GM23338 (cell line): ENCODE results near the gene MYLK4. TPM values are rescaled to one million over a fixed set of nuclear protein-coding genes. Genes with fewer than 3 reads are reported as not detected.

ENCODE experiments used
- ATAC-seq: fragments of 200-7000 bp; cut with Tn5 transposase; 3 replicates; pipeline ENCODE4 v1.9.1; 2020
- DNase-seq: peaks from one replicate; pipeline ENCODE4 v3.0.0-alpha.2; 2015; ENCODE audit warnings: low spot score
- H2AFZ ChIP-seq: fragments of 200-600 bp; sonication (generic); 2 replicates; pipeline ENCODE4 v1.8.0; 2016; ENCODE audit warnings: antibody characterized with exemption, mild to moderate bottlenecking, moderate library complexity
- H3F3A ChIP-seq: fragments of 200-600 bp; sonication (generic); replicated peaks from 2 replicates; pipeline ENCODE4 v1.8.0; 2017; ENCODE audit warnings: antibody characterized with exemption, mixed run types, low read depth
- H3K27ac ChIP-seq: fragments of 200-600 bp; sonication (generic); 2 replicates; pipeline ENCODE4 v1.6.1; 2016; ENCODE audit warnings: low read depth
- H3K27me3 ChIP-seq: fragments of 200-600 bp; sonication (generic); 2 replicates; pipeline ENCODE4 v1.8.0; 2016; ENCODE audit warnings: mild to moderate bottlenecking, mixed run types, moderate library complexity; ENCODE audit not compliant: insufficient read depth
- H3K36me3 ChIP-seq: fragments of 200-600 bp; sonication (generic); 2 replicates; pipeline ENCODE4 v1.8.0; 2016; ENCODE audit warnings: mild to moderate bottlenecking; ENCODE audit not compliant: insufficient read depth
- H3K4me1 ChIP-seq: fragments of 200-600 bp; sonication (generic); 2 replicates; pipeline ENCODE4 v1.8.0; 2016; ENCODE audit warnings: mild to moderate bottlenecking, moderate library complexity; ENCODE audit not compliant: insufficient read depth
- H3K4me2 ChIP-seq: fragments of 200-600 bp; sonication (generic); 2 replicates; pipeline ENCODE4 v1.7.1; 2017; ENCODE audit warnings: mixed run types
- H3K4me3 ChIP-seq: fragments of 200-600 bp; sonication (generic); 2 replicates; pipeline ENCODE4 v1.6.1; 2016; ENCODE audit warnings: mixed run types
- H3K79me2 ChIP-seq: fragments of 200-600 bp; sonication (generic); replicated peaks from 2 replicates; pipeline ENCODE4 v1.8.0; 2017; ENCODE audit warnings: mild to moderate bottlenecking; ENCODE audit not compliant: insufficient read depth
- H3K9me2 ChIP-seq: fragments of 200-600 bp; sonication (generic); 2 replicates; pipeline ENCODE4 v1.8.0; 2017; ENCODE audit not compliant: insufficient read depth
- H4K20me1 ChIP-seq: fragments of 200-600 bp; sonication (generic); replicated peaks from 2 replicates; pipeline ENCODE4 v1.8.0; 2017; ENCODE audit warnings: mild to moderate bottlenecking; ENCODE audit not compliant: insufficient read depth
- H3K27ac Mint-ChIP-seq: 2 replicates; pipeline ENCODE4 v1.8.0; 2020; ENCODE audit warnings: inconsistent platforms, mild to moderate bottlenecking, moderate library complexity, mixed read lengths
- H3K27me3 Mint-ChIP-seq: 3 replicates; pipeline ENCODE4 v1.8.0; 2022; ENCODE audit warnings: low read depth, mild to moderate bottlenecking, moderate library complexity, mixed read lengths, inconsistent platforms; ENCODE audit not compliant: insufficient read depth, poor library complexity
- H3K36me3 Mint-ChIP-seq: 3 replicates; pipeline ENCODE4 v1.8.0; 2021; ENCODE audit warnings: low read depth, mild to moderate bottlenecking, inconsistent platforms, moderate library complexity, mixed read lengths
- H3K4me1 Mint-ChIP-seq: 3 replicates; pipeline ENCODE4 v1.8.0; 2020; ENCODE audit warnings: mild to moderate bottlenecking, inconsistent platforms, mixed read lengths
- H3K4me3 Mint-ChIP-seq: 3 replicates; pipeline ENCODE4 v1.8.0; 2021; ENCODE audit warnings: moderate library complexity, mild to moderate bottlenecking, inconsistent platforms, mixed read lengths
- H3K9me3 Mint-ChIP-seq: 3 replicates; pipeline ENCODE4 v1.8.0; 2020; ENCODE audit warnings: moderate library complexity, mild to moderate bottlenecking, inconsistent platforms, mixed read lengths
- CREB1 ChIP-seq: fragments of 250-450 bp; sonication (Bioruptor Pico); IDR thresholded peaks from 2 replicates; pipeline ENCODE4 v1.5.0; 2020; ENCODE audit warnings: low read depth, mild to moderate bottlenecking, moderate library complexity
- EZH2 ChIP-seq: fragments of 200-600 bp; sonication (generic); IDR thresholded peaks from one replicate; pipeline ENCODE4 v1.8.0; 2017; ENCODE audit warnings: antibody characterized with exemption, mild to moderate bottlenecking, low read depth; ENCODE audit not compliant: unreplicated experiment
- JUNB ChIP-seq: IDR thresholded peaks from one replicate; pipeline ENCODE4 v1.6.1; 2016; ENCODE audit warnings: antibody characterized with exemption; ENCODE audit not compliant: unreplicated experiment
- NANOG ChIP-seq: IDR thresholded peaks from 2 replicates; pipeline ENCODE4 v1.6.1; 2016; ENCODE audit warnings: antibody characterized with exemption, borderline replicate concordance
- POLR2AphosphoS5 ChIP-seq: IDR thresholded peaks from 2 replicates; pipeline ENCODE4 v1.6.1; 2016; ENCODE audit warnings: antibody characterized with exemption, low read depth
- ZNF331 ChIP-seq: fragments of 250-450 bp; sonication (Bioruptor Pico); IDR thresholded peaks from 2 replicates; pipeline ENCODE4 v1.5.0; 2020; ENCODE audit warnings: low read depth, mild to moderate bottlenecking, moderate library complexity
- polyA plus RNA-seq: library from polyadenylated mRNA; unstranded; fragments of >200 nt; fragmentation: Nextera tagmentation; extraction: Ambion mirVana; gene quantifications from 2 replicates; pipeline ENCODE4 v1.2.1, GENCODE V29; 2016
- total RNA-seq: library from RNA; depleted of rRNA; stranded (reverse); fragments of >200 nt; shearing (Covaris generic); gene quantifications from 2 replicates; pipeline ENCODE4 v1.2.3, GENCODE V29; 2014
- TF ChIP-seq, protein P1 (sequence below): IDR thresholded peaks from one replicate; pipeline ENCODE4 v1.6.1; 2018; ENCODE audit warnings: antibody characterized with exemption; ENCODE audit not compliant: unreplicated experiment
- TF ChIP-seq, protein P2 (sequence below), 2 experiments: fragments of 200-600 bp in 1 of 2; sonication (generic) in 1 of 2; conservative IDR thresholded peaks; 2 replicates each; pipeline versions ENCODE4 v1.5.1 to v1.6.1; 2016 to 2017; ENCODE audit warnings: antibody characterized with exemption in 2 of 2, low read depth in 2 of 2, mild to moderate bottlenecking in 2 of 2, moderate library complexity in 1 of 2

Gene MYLK4
- total and polyA plus RNA-seq, 2 experiments from 2014 or later = 0.03 to 0.17 TPM

DNA sequence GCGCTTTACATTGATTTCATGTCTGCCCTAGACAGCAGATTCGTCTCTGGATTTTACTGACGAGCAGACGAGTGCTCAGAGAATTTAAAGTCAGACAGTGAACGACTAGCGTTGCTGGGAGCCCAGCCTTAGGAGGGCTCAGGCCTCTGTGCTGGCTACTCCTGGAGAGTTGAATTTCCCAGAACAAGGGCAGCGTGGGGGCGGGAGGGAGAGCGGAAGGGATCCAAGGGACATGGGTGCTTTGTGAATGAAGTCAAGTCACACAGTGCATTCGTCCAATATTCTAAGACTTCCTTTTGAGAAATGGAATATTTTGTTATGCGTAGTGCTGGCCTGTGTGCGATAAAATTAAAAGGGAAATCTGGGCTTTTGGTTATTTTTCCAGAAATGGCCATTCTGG lies 126.5 kb downstream of the MYLK4 start (continued):
- TF ChIP-seq, protein P1, sequence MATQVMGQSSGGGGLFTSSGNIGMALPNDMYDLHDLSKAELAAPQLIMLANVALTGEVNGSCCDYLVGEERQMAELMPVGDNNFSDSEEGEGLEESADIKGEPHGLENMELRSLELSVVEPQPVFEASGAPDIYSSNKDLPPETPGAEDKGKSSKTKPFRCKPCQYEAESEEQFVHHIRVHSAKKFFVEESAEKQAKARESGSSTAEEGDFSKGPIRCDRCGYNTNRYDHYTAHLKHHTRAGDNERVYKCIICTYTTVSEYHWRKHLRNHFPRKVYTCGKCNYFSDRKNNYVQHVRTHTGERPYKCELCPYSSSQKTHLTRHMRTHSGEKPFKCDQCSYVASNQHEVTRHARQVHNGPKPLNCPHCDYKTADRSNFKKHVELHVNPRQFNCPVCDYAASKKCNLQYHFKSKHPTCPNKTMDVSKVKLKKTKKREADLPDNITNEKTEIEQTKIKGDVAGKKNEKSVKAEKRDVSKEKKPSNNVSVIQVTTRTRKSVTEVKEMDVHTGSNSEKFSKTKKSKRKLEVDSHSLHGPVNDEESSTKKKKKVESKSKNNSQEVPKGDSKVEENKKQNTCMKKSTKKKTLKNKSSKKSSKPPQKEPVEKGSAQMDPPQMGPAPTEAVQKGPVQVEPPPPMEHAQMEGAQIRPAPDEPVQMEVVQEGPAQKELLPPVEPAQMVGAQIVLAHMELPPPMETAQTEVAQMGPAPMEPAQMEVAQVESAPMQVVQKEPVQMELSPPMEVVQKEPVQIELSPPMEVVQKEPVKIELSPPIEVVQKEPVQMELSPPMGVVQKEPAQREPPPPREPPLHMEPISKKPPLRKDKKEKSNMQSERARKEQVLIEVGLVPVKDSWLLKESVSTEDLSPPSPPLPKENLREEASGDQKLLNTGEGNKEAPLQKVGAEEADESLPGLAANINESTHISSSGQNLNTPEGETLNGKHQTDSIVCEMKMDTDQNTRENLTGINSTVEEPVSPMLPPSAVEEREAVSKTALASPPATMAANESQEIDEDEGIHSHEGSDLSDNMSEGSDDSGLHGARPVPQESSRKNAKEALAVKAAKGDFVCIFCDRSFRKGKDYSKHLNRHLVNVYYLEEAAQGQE = no peak
- no peak for TF ChIP-seq CREB1 (CRISPR knock-in tag)

DNA sequence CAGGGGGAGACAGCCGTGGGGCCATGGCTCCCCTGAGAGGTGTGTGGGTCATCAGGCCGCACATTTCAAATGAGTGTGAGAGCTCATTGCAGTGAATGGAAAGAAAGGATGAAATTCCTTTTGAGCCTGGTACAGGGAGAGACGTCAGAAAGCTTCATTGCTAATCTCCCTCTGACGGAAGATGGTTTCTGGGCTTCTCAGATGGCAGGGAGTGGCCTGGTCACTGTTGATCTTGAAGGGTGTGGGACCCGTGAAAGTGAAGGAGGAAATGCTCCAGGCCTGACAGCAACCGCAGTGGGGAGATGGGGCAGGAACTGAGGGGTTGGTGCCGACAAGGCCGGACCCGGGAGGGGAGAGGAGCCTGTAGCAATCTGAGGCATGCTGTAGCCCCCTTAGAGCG lies 127.4 kb downstream of the MYLK4 start:
- Histone ChIP-seq H3K4me1 (no peaks in the 10 kb centered on the region; the same call in 1 of the 2 replicates), H3K4me2 (no peak overlapping the region), H3K79me2 (no peaks in the 10 kb centered on the region), H3F3A (no peaks in the 10 kb centered on the region), H4K20me1 (no peaks in the 10 kb centered on the region), H3K4me3 (no peak overlapping the region), H2AFZ (no peak overlapping the region), H3K27me3 (no peaks in the 10 kb centered on the region), H3K36me3 (no peaks in the 10 kb centered on the region), H3K9me2 (0 out of 2 replicates have a peak, but pooled peaks cover 6% of the 10 kb centered on the region), H3K27ac (no peak overlapping the region)
- TF ChIP-seq EZH2 (no peak), POLR2AphosphoS5 (no peak), ZNF331 (CRISPR knock-in tag) (no peak), NANOG (no peak), CREB1 (CRISPR knock-in tag) (no peak), JUNB (no peak)
- TF ChIP-seq, protein P1 = no peak
- TF ChIP-seq, protein P2, sequence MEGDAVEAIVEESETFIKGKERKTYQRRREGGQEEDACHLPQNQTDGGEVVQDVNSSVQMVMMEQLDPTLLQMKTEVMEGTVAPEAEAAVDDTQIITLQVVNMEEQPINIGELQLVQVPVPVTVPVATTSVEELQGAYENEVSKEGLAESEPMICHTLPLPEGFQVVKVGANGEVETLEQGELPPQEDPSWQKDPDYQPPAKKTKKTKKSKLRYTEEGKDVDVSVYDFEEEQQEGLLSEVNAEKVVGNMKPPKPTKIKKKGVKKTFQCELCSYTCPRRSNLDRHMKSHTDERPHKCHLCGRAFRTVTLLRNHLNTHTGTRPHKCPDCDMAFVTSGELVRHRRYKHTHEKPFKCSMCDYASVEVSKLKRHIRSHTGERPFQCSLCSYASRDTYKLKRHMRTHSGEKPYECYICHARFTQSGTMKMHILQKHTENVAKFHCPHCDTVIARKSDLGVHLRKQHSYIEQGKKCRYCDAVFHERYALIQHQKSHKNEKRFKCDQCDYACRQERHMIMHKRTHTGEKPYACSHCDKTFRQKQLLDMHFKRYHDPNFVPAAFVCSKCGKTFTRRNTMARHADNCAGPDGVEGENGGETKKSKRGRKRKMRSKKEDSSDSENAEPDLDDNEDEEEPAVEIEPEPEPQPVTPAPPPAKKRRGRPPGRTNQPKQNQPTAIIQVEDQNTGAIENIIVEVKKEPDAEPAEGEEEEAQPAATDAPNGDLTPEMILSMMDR (conservative IDR thresholded peaks at IDR 0.05; ENCODE audit: low read depth in 2 of 2) = no peak
- DNase-seq (peak; percentile 27), ATAC-seq (no peak)
- no peak overlapping the region for H3K4me3 Mint-ChIP-seq
- no peaks in the 10 kb centered on the region for H3K36me3 Mint-ChIP-seq
- no peaks in the 10 kb centered on the region for H3K9me3 Mint-ChIP-seq
- no peaks in the 10 kb centered on the region; the same call in 2 of the 3 replicates for H3K4me1 Mint-ChIP-seq
- no peak overlapping the region for H3K27ac Mint-ChIP-seq
- peaks cover 5% of the 10 kb centered on the region for H3K27me3 Mint-ChIP-seq
